Right lobe of liver (tissue), 4 donors: ENCODE data around the gene FRMD4A.

Experiments used
- POLR2A ChIP-seq: fragments of 450-650 bp; IDR thresholded peaks from one replicate; pipeline ENCODE4 v1.6.1; 2017; ENCODE audit warnings: antibody characterized with exemption, mild to moderate bottlenecking
- TF ChIP-seq, protein P1 (sequence below), 4 donors: fragments of 200-600 bp in 3 of 4; fragments of 450-650 bp in 1 of 4; IDR thresholded peaks; one replicate each; pipeline versions ENCODE4 v1.5.1 to v1.8.0; 2016 to 2022; ENCODE audit warnings: antibody characterized with exemption in 4 of 4, mild to moderate bottlenecking in 2 of 4
- donor health status: DM: no; HTN: no; CAD: no.
- donor health status: DM: no; HTN: no; CAD: no.
- donor health status: DM: no; HTN: yes; CAD: no.

DNA sequence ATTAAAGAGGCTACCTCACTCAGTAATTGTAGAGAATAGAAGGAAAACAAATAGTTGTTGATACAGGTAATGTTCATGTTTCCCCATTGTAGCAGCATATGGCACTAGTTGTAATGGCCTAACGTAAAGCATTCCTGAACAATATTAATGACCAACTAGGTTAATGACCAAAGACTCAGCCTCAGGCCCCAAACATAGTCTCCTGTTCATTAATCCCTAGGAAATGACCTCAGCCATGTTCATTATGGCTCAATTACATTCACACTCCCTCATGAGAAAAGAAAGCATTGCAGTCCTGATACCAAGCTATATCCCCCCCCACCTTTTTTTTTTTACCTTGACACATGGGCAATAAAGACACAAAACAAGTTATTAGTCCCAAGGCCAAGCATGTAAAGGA, 12.7 kb downstream of the FRMD4A start:
- TF ChIP-seq, protein P1, sequence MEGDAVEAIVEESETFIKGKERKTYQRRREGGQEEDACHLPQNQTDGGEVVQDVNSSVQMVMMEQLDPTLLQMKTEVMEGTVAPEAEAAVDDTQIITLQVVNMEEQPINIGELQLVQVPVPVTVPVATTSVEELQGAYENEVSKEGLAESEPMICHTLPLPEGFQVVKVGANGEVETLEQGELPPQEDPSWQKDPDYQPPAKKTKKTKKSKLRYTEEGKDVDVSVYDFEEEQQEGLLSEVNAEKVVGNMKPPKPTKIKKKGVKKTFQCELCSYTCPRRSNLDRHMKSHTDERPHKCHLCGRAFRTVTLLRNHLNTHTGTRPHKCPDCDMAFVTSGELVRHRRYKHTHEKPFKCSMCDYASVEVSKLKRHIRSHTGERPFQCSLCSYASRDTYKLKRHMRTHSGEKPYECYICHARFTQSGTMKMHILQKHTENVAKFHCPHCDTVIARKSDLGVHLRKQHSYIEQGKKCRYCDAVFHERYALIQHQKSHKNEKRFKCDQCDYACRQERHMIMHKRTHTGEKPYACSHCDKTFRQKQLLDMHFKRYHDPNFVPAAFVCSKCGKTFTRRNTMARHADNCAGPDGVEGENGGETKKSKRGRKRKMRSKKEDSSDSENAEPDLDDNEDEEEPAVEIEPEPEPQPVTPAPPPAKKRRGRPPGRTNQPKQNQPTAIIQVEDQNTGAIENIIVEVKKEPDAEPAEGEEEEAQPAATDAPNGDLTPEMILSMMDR (IDR thresholded peaks at IDR 0.05) = no peak
- no peak for TF ChIP-seq POLR2A
